ENCODE results near the gene SIRT5.

SIRT5 gene

GRCh38 chr6:13536796-13537526, 37.4 kb upstream of the SIRT5 start:
- H3K27me3 ChIP-seq = no peaks in the 10 kb centered on the region
- no peak overlapping the region for H3K4me3 ChIP-seq (ENCODE audit: low read depth in 1 of 2, low read length in 1 of 2)
- H3K36me3 ChIP-seq = no peaks in the 10 kb centered on the region
- H3K9me3 ChIP-seq = no peaks in the 10 kb centered on the region
- no peak overlapping the region for H3K27ac ChIP-seq
- no peaks in the 10 kb centered on the region for H3K4me1 ChIP-seq (ENCODE audit: control insufficient read depth in 1 of 2, insufficient read depth in 1 of 2, low read depth in 1 of 2, low read length in 1 of 2)
- TF ChIP-seq CTCF (IDR thresholded peaks at IDR 0.05) = no peak

- Histone ChIP-seq H3K4me1 (ENCODE audit: control insufficient read depth in 1 of 2, insufficient read depth in 1 of 2, low read depth in 1 of 2, low read length in 1 of 2) (no peaks in the 10 kb centered on the region), H3K27me3 (no peaks in the 10 kb centered on the region), H3K9me3 (no peaks in the 10 kb centered on the region), H3K4me3 (ENCODE audit: low read depth in 1 of 2, low read length in 1 of 2) (no peak overlapping the region), H3K36me3 (no peaks in the 10 kb centered on the region), H3K27ac (no peak overlapping the region)
- no peak for TF ChIP-seq CTCF (IDR thresholded peaks at IDR 0.05)
Measured at GRCh38 chr6:13537527-13537897, 36.9 kb upstream of the SIRT5 start.

GRCh38 chr6:13538084-13538483, 36.3 kb upstream of the SIRT5 start:
- H3K27ac ChIP-seq = no peak overlapping the region
- no peaks in the 10 kb centered on the region for H3K4me1 ChIP-seq (ENCODE audit: control insufficient read depth in 1 of 2, insufficient read depth in 1 of 2, low read depth in 1 of 2, low read length in 1 of 2)
- TF ChIP-seq CTCF (IDR thresholded peaks at IDR 0.05) = no peak
- H3K4me3 ChIP-seq (ENCODE audit: low read depth in 1 of 2, low read length in 1 of 2) = no peak overlapping the region
- no peaks in the 10 kb centered on the region for H3K36me3 ChIP-seq
- no peaks in the 10 kb centered on the region for H3K9me3 ChIP-seq
- H3K27me3 ChIP-seq = no peaks in the 10 kb centered on the region

DNA sequence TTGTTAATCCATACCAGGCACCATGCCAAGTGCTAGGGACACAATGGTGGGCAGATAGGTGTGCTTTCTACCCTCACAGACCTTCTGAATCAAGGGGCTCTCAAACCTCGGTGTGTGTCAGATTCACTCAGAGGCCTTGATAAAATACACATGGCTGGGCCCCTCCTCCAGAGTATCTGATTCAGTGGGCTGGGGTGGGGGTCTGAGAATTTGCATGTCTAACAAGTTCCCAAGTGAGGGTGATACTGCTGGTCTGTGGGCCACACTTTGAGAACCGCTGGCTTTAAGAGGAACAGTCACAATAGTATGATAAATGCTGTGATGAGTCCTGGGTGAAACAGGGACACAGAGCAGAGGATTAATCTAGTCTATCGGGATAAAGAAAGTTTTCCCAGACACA, 35.8 kb upstream of the SIRT5 start:
- no peaks in the 10 kb centered on the region for H3K27me3 ChIP-seq
- no peak for TF ChIP-seq CTCF (IDR thresholded peaks at IDR 0.05)
- H3K9me3 ChIP-seq = no peaks in the 10 kb centered on the region
- no peak overlapping the region for H3K4me3 ChIP-seq (ENCODE audit: low read depth in 1 of 2, low read length in 1 of 2)
- no peaks in the 10 kb centered on the region for H3K36me3 ChIP-seq
- H3K27ac ChIP-seq = no peak overlapping the region
- no peaks in the 10 kb centered on the region for H3K4me1 ChIP-seq (ENCODE audit: control insufficient read depth in 1 of 2, insufficient read depth in 1 of 2, low read depth in 1 of 2, low read length in 1 of 2)

- H3K36me3 ChIP-seq = no peaks in the 10 kb centered on the region
- no peaks in the 10 kb centered on the region for H3K9me3 ChIP-seq
- no peak overlapping the region for H3K27ac ChIP-seq
- H3K27me3 ChIP-seq = no peaks in the 10 kb centered on the region
- H3K4me3 ChIP-seq (ENCODE audit: low read depth in 1 of 2, low read length in 1 of 2) = no peak overlapping the region
- H3K4me1 ChIP-seq (ENCODE audit: control insufficient read depth in 1 of 2, insufficient read depth in 1 of 2, low read depth in 1 of 2, low read length in 1 of 2) = no peaks in the 10 kb centered on the region
- no peak for TF ChIP-seq CTCF (IDR thresholded peaks at IDR 0.05)
Measured at GRCh38 chr6:13539572-13539971, 34.8 kb upstream of the SIRT5 start.

Data from neutrophil (primary cell).